Heart right ventricle (tissue), 16 donors: ENCODE data around the gene RSBN1L. TPM values are rescaled to one million over a fixed set of nuclear protein-coding genes. Genes with fewer than 3 reads are reported as not detected.

Experiments used
- ATAC-seq, 8 donors: fragments of 200-7000 bp; cut with Tn5 transposase; one replicate each; pipeline ENCODE4 v1.9.1; 2020; ENCODE audit warnings: mild to moderate bottlenecking in 8 of 8, moderate library complexity in 8 of 8, moderate number of reproducible peaks in 1 of 8
- DNase-seq, 2 donors: peaks; one replicate each; pipeline ENCODE4 v3.0.0-alpha.2; 2020
- H3K27ac ChIP-seq, 10 donors: fragments of 200-600 bp; sonication (generic) in 2 of 10; one replicate each; pipeline versions ENCODE4 v1.5.0 to v1.8.0; 2020 to 2022; ENCODE audit warnings: mild to moderate bottlenecking in 3 of 10
- H3K27me3 ChIP-seq, 7 donors: fragments of 200-600 bp; one replicate each; pipeline ENCODE4 v1.8.0; 2021 to 2022; ENCODE audit warnings: mild to moderate bottlenecking in 2 of 7
- H3K36me3 ChIP-seq, 9 donors: fragments of 200-600 bp; sonication (generic) in 1 of 9; one replicate each; pipeline versions ENCODE4 v1.5.0 to v1.8.0; 2020 to 2022; ENCODE audit warnings: mild to moderate bottlenecking in 2 of 9
- H3K4me1 ChIP-seq, 9 donors: fragments of 200-600 bp; sonication (generic) in 1 of 9; one replicate each; pipeline versions ENCODE4 v1.5.0 to v1.8.0; 2020 to 2022; ENCODE audit warnings: mild to moderate bottlenecking in 4 of 9
- H3K4me3 ChIP-seq, 10 donors: fragments of 200-600 bp; sonication (generic) in 2 of 10; one replicate each; pipeline versions ENCODE4 v1.5.0 to v1.8.0; 2020 to 2022; ENCODE audit warnings: mild to moderate bottlenecking in 7 of 10, moderate library complexity in 2 of 10
- H3K9me3 ChIP-seq, 11 donors: fragments of 200-600 bp in 10 of 11; sonication (generic) in 2 of 11; one replicate each; pipeline versions ENCODE4 v1.5.0 to v1.8.0; 2013 to 2022; ENCODE audit warnings: mild to moderate bottlenecking in 2 of 11, control low read depth in 1 of 11, moderate library complexity in 1 of 11
- WGBS, 2 donors: extraction: QIAGEN DNeasy Blood & Tissue Kit; methylation state at CpG; one replicate each; pipeline ENCODE4 v1.1.7; 2013; ENCODE audit warnings: inconsistent platforms in 1 of 2; 5-methylcytosine and 5-hydroxymethylcytosine counted together
- intact Hi-C, 10 donors: fragments of 100-400 bp; cut with DNase I; formaldehyde crosslinking; loops; one replicate each; pipeline versions ENCODE4 v1.11.1 to v1.14.2; 2022
- polyA plus RNA-seq, 2 donors: library from polyadenylated mRNA; stranded (reverse); fragments of 200-250 nt; gene quantifications; one replicate each; pipeline ENCODE4 v1.2.3, GENCODE V29; 2013
- total RNA-seq, 10 donors: library from RNA; stranded (reverse); fragmentation: NEBNext Ultra II Directional in 3 of 10; extraction: Animal tissue kit (Norgen Biotek cat#: 25700) in 3 of 10; gene quantifications; one replicate each; pipeline versions ENCODE4 v1.2.1 to v1.2.4, GENCODE V29; 2021 to 2023
- TF ChIP-seq, protein P1 (sequence below), 9 donors: fragments of 200-600 bp; sonication (generic) in 2 of 9; IDR thresholded peaks; one replicate each; pipeline versions ENCODE4 v1.5.0 to v1.8.0; 2021 to 2022; ENCODE audit warnings: antibody characterized with exemption in 9 of 9, mild to moderate bottlenecking in 5 of 9, moderate library complexity in 1 of 9
- donor health status: Arrhythmogenic right ventricular cardiomyopathy.
- donor health status: ischemic (EF 13 %, LVEDD 7.1; RV severe dilation, severe dysfunction).
- donor health status: healthy with polysubstance abuse.
- donor health status: DM: no; HTN: yes; CAD: no.
- donor health status: DM: no; HTN: no; CAD: no.
- donor health status: ischemic (EF 25% LVEDD 6.9; RV normal size, moderate dysfunction).
- donor health status: ischemic (EF 25% LVEDD 5.7; RV mildly dilated, moderate dysfunction).
- donor health status: healthy.
- donor health status: DM: yes; HTN: yes; CAD: no.
- donor health status: Ischemic cardiomyopathy.
- donor health status: ischemic (EF 35%, LVEDD 5.7; RV mildly dilated, moderate dysfunction).
- donor health status: nonischemic (EF 11% LVEDD 7.7; RV severe dilation, severe dysfunction).
- donor health status: DM: yes; HTN: yes; CAD: no.
- donor health status: PGD.
- donor health status: ischemic (EF 29% LVEDD 5.4; RV normal size, mild dysfunction).
- donor health status: nonischemic (EF 23%, LVEDD 6.1; RV moderate dilation, normal function).

Gene RSBN1L
- total and polyA plus RNA-seq, 12 donors, result 3.3 to 11.8 (median 9.6) TPM

DNA sequence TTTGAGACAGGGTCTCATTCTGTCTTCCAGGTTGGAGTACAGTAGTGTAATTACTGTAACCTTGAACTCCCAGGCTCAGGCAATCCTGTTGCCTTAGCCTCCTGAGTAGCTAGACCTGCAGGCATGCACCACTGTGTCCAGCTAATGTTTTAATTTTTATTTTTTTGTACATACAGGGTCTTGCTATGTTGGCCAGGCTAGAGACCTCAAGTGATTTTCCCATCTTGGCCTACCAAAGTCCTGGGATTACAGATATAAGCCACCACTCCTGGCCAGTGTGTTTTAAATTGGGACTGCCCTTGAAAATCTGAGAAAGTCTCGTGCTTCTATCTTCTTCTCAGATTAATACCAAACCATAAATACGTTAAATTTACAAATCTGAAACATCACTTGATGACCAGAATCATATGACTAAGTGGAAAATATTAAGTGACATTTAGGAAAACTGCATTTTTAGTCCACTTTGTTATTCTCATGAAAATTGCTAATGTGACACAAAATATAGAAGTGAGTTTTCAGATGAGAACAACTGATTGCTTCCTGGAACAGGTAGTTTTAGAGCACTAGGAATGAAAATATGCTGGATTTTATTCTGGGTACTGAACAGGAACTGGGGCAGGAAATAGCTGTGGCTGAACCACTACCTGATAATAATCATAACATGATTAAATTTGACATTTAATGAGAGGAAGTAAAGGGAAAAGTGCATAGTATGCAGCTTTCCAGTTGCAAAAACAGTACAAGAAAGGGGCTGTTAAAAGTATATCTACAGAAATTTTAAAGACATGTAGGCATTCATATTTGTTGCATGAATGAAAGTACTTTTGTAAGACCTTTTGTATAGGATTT, 106.5 kb downstream of the RSBN1L start:
- intact Hi-C loops, result loop anchor here in 1 of 10 donors (10.0 kb wide), 1 partner anchor 102 kb away; no protein-coding TSS in a partner anchor
- WGBS, 2 donors, result 72 to 81% methylated on average over 2 of the region's 2 CpGs

DNA sequence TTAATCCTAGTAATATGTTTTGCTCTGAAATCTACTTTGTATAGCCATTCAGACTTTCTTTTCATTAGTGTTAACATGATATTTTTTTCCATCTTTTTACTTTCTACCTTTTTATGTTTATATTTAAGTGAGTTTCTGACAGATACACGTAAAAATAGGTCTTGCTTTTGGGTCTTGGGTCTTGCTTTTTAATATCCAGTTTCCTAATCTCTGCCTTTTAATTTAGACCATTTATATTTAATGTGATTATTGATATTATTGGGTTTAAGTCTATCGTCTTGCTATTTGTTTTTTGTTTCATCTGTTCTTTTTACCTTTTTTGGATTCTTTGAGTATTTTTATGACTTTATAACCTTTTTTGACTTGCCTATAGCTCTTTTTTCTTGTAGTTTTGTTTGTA, 110.2 kb downstream of the RSBN1L start:
- no peak for ATAC-seq
- Histone ChIP-seq H3K36me3 (no peaks in the 10 kb centered on the region), H3K4me1 (peaks cover 0 to 24% (median 11%) of the 10 kb centered on the region in 9 donors), H3K27me3 (no peaks in the 10 kb centered on the region), H3K4me3 (no peak overlapping the region), H3K9me3 (peaks cover 0 to 41% (median 25%) of the 10 kb centered on the region in 11 donors), H3K27ac (no peak overlapping the region)
- intact Hi-C loops, result loop anchor here in 2 of 10 donors (5.0 to 10.0 kb wide), 2 partner anchors 36 to 98 kb away; no protein-coding TSS in a partner anchor
- no peak for DNase-seq
- WGBS, 2 donors, result 96 to 99% methylated on average over 2 of the region's 2 CpGs
- TF ChIP-seq, protein P1, sequence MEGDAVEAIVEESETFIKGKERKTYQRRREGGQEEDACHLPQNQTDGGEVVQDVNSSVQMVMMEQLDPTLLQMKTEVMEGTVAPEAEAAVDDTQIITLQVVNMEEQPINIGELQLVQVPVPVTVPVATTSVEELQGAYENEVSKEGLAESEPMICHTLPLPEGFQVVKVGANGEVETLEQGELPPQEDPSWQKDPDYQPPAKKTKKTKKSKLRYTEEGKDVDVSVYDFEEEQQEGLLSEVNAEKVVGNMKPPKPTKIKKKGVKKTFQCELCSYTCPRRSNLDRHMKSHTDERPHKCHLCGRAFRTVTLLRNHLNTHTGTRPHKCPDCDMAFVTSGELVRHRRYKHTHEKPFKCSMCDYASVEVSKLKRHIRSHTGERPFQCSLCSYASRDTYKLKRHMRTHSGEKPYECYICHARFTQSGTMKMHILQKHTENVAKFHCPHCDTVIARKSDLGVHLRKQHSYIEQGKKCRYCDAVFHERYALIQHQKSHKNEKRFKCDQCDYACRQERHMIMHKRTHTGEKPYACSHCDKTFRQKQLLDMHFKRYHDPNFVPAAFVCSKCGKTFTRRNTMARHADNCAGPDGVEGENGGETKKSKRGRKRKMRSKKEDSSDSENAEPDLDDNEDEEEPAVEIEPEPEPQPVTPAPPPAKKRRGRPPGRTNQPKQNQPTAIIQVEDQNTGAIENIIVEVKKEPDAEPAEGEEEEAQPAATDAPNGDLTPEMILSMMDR (IDR thresholded peaks at IDR 0.05), result no peak

More for the DNA sequence above, 106.5 kb downstream of the RSBN1L start:
- peaks cover 0 to 29% (median 22%) of the 10 kb centered on the region in 11 donors for H3K9me3 ChIP-seq
- H3K36me3 ChIP-seq, result no peaks in the 10 kb centered on the region
- H3K27ac ChIP-seq, result peak overlapping the region in 3 of 10 donors; percentile 22 to 37 (median 34)
- H3K27me3 ChIP-seq, result no peaks in the 10 kb centered on the region
- no peak for DNase-seq
- no peak overlapping the region for H3K4me3 ChIP-seq
- no peak for ATAC-seq
- H3K4me1 ChIP-seq, result peaks cover 0 to 42% (median 22%) of the 10 kb centered on the region in 9 donors
- TF ChIP-seq, protein P1 (IDR thresholded peaks at IDR 0.05), result no peak

DNA sequence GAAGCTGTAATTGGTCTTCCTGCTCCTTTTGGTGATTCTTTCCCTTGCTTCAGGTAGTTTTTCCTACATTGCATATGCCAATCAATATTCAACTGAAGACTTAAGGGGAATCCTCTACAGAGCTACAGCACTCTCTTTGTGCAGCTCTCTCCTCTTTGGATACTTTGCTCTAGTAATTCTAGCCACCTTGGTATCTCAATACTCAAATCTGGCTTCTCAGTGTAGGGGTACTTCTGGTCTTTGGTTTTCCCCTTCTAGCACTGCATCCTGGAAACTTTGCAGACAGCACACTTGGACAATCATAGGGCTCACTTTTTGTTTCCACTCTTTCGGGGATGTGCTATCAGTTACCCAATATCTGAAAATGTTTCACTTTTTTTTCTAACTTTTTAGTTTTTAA, 112.3 kb downstream of the RSBN1L start:
- Histone ChIP-seq H3K27ac (no peak overlapping the region), H3K27me3 (no peaks in the 10 kb centered on the region), H3K4me3 (no peak overlapping the region), H3K4me1 (peaks cover 0 to 26% (median 6%) of the 10 kb centered on the region in 9 donors), H3K9me3 (peaks cover 0 to 41% (median 25%) of the 10 kb centered on the region in 11 donors), H3K36me3 (no peaks in the 10 kb centered on the region)
- intact Hi-C loops, result loop anchor here in 2 of 10 donors (5.0 to 10.0 kb wide), 2 partner anchors 34 to 96 kb away; no protein-coding TSS in a partner anchor
- ATAC-seq, result no peak
- WGBS, 2 donors, result 92% methylated on average over 1 of the region's 1 CpG
- no peak for DNase-seq
- TF ChIP-seq, protein P1 (IDR thresholded peaks at IDR 0.05), result no peak

DNA sequence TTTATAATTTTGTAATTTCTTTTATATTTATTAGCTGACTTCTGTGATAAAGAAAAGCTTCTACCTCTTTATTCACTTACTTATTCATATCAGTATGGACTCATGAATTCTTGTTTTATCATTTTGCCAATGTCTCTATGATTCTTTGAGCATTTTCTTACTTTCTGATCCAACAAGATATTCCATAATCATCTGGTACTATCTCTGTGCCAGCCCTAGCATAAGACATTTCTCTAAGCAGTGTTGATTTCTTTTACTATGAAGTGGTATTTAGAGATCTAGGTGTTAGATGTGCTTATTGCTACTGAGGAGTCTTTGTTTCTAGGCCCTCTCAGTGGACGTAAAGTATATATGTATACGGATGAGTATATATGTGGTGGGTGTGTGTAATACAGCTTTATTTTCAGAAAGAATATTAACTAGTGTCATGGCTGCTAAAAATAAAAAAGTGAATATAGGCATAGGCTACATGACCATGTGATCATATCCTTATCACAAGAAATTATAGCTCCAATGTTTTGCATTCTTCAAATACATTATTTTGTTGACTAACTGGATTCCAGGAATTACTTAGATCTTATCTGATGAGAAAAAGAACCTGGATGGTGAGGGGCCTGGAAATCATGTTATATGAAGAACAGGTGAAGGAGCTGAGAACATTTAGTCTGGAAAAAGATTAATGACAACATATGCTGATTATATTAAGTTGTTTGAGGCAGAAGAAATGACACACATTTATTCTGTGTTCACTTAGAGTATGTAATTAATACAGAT, 115.4 kb downstream of the RSBN1L start:
- Histone ChIP-seq H3K27ac (no peak overlapping the region), H3K4me3 (no peak overlapping the region), H3K4me1 (peaks cover 0 to 24% (median 6%) of the 10 kb centered on the region in 9 donors), H3K36me3 (peaks cover 0 to 8% (median 0%) of the 10 kb centered on the region in 9 donors), H3K27me3 (no peaks in the 10 kb centered on the region), H3K9me3 (peaks cover 0 to 28% (median 13%) of the 10 kb centered on the region in 11 donors)
- DNase-seq (no peak), ATAC-seq (no peak)
- intact Hi-C loops, result no loop called here
- TF ChIP-seq, protein P1 (IDR thresholded peaks at IDR 0.05), result no peak
- 76 to 90% methylated on average over 2 of the region's 2 CpGs for WGBS, 2 donors
